Fibroblast of lung (primary cell): ENCODE results near the gene MICAL2.

Source experiments
- CTCF ChIP-seq, 2 donors: IDR thresholded peaks in 1 of 2; conservative IDR thresholded peaks in 1 of 2; 1 replicate in 1 of 2; 2 replicates in 1 of 2; pipeline ENCODE4 v1.5.1; 2011 to 2012; ENCODE audit warnings: low read length in 2 of 2, control low read depth in 1 of 2, inconsistent platforms in 1 of 2, low read depth in 1 of 2, mild to moderate bottlenecking in 1 of 2
- EZH2 ChIP-seq: IDR thresholded peaks from 2 replicates; pipeline ENCODE4 v1.5.1; 2012; ENCODE audit warnings: low read length, control low read depth, mild to moderate bottlenecking; ENCODE audit errors: missing control alignments

GRCh38 chr11:12109591-12110196, 696 bp upstream of the MICAL2 start:
- TF ChIP-seq CTCF (conservative IDR thresholded peaks at IDR 0.05 in 1 of 2, IDR thresholded peaks at IDR 0.05 in 1 of 2; ENCODE audit: low read depth in 1 of 2, low read length in 2 of 2), result no peak
- no peak for TF ChIP-seq EZH2
